Activated CD8-positive, alpha-beta memory T cell treated with anti-CD3 and anti-CD28 coated beads, Interleukin-2, amount 50 U/mL, for 4 hours (primary cell): Measurements from ENCODE around the gene TXNDC12.
"Not testable (repeated sequence)": the region's sequence is repeated elsewhere in the genome, so short reads cannot be mapped to it uniquely, and the experiment has no call there.

Experiments
- DNase-seq: peaks from one replicate; pipeline ENCODE4 v3.0.0-alpha.2; 2020

The TXNDC12 gene

GRCh38 chr1:52055066-52055865 lies at the start of gene TXNDC12:
TXNDC12 (minus strand) TSS chr1:52055191; CDS start chr1:52055096, 95 bp downstream.
- peak; percentile 60 for DNase-seq

DNA sequence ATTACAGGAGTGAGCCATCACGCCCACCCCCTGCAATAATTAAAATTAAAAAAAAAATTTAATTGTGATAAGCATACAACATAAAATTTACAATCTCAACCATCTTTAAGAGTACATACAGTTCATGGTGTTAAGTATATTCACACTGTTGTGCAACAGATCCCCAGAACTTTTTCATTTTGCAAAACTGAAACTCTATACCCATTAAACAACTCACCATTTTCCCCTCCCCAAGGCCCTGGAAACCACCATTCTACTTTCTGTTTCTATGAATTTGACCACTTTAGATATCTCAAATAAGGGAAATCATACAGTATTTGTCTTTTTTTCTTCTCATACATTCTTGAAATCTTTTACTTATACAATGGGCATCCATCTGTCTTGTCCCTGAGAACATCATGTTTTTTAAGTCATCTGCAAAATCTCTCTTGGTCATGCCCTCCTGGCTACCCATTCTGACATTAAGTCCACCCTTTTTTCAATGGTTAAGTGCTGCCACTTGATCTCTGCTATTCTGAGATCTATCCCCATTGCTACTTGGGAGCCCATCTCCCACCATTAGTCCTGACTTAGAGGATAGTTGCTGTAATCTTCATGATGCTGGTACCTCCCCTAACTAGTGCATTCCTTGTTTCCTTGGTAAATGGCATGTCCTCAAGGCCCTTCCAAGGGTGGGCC lies 47.5 kb upstream of the TXNDC12 start:
- DNase-seq = no peak

DNA sequence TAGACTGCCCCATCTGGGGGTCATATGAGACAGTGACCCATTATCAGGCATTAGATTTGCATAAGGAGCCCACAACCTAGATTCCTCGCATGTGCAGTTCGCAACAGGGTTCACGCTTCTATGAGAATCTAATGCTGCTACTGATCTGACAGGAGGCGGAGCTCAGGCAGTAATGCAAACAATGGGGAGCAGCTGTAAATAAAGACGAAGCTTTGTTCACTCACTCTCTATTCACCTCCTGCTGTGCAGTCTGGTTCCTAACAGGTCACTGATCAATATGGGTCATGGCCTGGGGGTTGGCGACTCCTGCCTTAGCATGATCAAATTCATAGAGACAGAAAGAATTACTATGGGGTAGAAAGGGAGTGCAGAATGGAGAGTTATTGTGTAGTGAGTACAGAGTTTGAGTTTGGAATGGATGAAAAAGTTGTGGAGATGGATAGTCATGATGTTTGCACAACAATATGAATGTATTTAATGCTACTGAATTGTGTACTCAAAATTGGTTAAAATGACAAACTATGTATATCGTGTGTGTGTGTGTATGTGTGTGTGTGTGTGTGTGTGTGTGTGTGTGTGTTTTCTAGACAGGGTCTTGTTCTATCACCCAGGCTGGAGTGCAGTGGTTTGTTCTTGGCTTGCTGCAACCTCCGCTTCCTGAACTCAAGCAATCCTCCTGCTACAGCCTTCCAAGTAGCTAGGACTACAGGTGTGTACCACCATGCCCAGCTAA lies 43.3 kb upstream of the TXNDC12 start:
- no peak for DNase-seq

DNA sequence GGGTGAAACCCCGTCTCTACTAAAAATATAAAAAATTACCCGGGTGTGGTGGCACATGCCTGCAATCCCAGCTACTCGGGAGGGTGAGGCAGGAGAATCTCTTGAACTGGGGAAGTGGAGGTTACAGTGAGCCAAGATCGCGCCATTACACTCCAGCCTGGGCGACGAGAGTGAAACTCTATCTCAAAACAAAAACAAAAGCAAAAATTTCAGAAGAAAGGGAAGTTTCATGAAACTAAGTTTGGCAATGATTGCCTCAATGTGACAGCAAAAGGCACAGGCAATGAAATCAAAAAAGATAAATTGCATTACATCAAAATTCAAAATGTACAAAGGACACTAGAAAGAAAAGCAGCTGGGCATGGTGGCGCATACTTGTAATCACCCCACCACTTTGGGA lies 41.2 kb upstream of the TXNDC12 start:
- no peak for DNase-seq

DNA sequence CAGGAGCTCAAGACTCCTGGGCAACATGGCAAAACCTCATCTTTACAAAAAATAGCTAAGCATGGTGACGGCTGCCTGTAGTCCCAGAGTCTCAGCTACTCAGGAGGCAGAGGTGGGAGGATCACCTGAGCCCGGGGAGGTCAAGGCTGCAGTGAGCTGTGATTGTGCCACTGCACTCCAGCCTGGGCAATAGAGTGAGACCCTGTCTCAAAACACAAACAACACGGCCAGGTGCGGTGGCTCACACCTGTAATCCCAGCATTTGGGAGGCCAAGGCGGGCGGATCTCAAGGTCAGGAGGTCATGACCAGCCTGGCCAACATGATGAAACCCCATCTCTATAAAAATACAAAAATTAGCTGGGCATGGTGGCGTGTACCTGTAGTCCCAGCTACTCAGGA lies 39.3 kb upstream of the TXNDC12 start:
- not testable (repeated sequence) for DNase-seq

DNA sequence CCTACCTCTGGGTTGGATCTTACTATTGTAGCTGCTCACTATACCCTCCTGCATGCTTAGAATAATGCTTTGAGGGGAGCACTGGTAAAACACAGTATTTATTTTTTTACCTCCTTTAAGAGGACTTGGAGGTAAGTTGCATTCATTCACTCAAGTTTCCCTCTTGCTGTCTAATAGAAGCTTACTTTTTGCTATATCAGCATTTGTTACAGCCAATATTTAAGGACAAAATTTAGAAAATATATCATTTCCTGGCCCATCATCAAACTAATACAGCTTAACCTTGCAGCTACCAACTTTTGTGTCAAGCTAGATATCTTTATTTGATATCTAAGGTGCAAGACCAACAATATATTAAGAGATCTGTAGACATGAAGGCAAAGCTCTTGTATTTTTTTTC lies 32.9 kb upstream of the TXNDC12 start:
- DNase-seq = not testable (repeated sequence)

DNA sequence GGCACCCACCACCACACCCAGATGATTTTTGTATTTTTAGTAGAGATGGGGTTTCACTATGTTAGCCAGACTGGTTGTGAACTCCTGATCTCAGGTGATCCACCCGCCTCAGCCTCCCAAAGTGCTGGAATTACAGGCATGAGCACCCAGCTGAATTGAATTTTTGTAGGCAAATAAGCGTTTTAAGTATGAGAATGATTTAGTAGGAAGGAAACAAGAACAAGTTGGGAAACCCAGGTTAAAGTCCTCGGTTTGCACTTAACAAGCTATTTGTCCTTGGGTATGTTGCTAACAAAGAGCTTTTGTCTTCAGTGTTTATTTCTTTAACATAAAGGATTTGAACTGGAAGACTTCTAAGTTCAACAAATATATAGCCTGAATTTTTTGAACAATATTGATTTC lies 25.0 kb upstream of the TXNDC12 start:
- no peak for DNase-seq

DNA sequence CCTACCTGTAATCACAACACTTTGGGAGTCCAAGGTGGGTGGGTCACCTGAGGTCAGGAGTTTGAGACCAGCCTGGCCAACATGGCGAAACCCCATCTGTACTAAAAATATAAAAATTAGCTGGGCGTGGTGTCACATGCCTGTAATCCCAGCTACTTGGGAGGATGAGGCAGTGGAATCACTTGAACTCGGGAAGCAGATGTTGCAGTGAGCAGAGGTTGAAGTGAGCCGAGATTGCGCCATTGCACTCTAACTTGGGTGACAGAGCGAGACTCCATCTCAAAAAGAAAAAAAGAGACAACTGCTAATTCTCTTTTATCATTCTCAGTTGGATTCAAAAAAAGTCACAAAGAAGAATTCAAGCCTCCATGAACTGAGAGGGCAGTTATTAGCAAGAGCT lies 22.3 kb upstream of the TXNDC12 start:
- not testable (repeated sequence) for DNase-seq

DNA sequence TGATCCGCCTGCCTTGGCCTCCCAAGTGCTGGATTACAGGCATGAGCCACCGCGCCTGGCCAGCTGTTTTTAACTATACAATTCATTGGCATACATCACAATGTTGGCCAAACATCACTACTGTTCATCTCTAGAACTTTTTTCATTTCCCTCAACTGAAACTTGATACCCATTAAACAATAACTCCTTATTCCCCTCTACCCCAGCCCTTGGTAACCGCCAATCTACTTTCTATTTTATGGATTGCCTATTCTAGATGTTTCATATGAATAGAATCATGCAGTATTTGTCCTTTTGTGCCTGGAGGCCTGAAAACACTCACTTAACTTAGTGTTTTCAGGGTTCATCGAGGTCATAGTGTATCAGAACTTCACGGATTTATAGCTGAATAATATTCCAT lies 17.3 kb upstream of the TXNDC12 start:
- no peak for DNase-seq

DNA sequence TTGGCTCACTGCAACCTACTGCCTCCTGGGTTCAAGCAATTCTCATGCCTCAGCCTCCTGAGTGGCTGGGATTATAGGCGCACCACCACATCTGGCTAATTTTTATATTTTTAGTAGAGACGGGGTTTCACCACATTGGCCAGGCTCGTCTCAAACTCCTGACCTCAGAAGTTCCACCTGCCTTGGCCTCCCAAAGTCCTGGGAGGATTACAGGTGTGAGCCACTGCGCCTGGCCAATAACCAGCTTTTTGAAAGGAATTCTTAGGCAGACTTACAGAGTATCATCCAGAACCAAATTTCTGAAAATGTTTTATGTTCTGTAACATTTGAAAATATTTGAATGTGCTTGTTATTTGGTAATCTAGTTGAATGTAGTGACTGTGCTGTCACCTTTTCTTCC lies 15.7 kb upstream of the TXNDC12 start:
- no peak for DNase-seq

DNA sequence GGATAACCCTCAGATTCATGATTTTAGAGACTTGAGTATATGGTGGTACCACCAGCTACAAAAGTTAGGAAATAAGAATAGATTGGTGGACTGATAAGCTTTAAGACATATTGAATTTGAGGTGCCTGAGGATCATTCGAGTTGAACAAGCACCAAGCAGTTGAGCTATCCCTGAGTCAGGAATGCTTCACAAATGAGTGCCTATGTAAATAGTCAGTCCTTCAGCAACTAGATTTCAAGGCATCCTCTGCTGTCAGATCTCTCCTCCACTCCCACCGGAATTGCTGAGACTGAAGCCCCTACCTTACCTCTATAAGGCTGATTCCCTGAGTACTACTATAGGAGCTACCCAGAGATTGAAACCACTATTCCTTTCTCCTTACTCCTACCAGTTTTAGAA lies 8.2 kb upstream of the TXNDC12 start:
- no peak for DNase-seq

DNA sequence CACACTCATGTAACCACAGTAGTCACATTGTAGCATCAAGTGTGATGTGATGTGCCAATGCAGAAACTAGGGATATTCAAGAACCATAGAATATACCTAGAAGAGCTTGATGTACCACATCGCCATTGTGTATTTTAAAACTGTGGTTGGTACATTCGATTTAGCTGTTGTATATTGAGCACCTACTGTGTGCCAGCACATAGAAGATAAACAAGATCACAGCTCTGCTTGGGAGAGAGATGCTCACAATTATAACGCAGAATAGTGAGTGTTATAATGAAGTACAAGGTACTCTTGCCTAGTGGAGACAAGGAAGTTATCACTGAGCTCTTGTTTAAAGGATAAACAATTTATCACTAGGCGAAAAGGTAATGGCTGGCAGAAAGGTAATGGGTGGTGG lies 5.8 kb upstream of the TXNDC12 start:
- no peak for DNase-seq

DNA sequence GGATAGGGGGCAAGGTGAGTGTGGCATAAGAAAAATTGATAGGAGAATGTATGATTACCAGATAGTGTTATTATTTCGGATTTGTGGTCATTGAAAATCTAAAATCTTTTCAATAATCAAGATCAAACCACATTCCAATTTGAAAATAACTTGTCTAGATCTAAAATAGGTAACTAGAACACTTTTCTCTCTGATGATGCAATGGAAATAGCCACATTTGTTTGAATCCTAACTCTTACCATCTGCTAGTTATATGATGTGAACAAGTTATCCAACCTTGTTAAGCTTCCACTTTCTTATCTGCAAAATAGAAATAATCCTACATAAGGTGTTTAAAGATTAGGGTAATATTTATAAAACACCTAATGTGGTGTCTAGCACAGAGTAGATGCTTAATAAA lies 4.9 kb upstream of the TXNDC12 start:
- DNase-seq = no peak

- no peak for DNase-seq
These were observed 4.3 kb upstream of the TXNDC12 start for GRCh38 chr1:52059321-52059720.

DNA sequence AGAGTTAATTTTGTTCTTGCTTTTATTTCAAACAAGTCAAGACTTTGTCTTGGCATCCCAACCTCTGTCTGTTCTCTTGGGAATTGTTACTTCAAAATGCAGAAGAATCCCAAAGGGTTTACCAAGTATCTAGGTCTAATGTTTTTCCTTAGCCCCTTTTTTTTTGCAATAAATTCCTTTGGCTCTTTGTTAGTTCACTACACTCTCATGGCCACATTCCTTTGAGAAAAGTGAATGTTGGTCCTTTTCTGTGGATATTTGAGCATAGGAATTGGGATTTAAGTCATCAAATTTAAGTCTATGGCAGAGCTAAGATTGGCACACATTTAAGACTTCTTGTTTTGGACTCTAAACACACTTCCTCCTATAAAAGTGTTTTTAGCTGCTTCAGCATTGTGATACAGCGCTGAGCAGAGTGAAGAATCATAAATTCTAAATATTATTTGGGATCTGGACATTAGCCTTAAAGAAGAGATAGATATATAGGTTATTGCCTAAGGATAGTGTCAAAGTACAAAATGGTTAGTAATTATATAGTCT lies 3.0 kb upstream of the TXNDC12 start:
- DNase-seq = no peak

- no peak for DNase-seq
These were observed 2.3 kb upstream of the TXNDC12 start for GRCh38 chr1:52057255-52057654.

DNA sequence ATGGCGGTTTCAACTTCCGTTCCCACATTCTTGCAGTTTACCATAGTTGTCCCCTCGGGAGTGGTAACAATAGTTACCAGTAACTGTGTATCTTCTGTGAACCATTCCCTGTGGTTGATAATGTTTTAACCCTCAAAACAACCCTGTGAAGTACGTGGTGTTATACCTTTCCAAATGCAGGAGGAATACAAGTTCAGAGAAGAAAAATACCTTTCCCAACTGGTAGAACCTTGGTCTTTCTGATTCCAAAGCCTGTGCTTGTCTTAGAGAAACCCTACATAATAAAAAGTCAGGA lies 1.9 kb upstream of the TXNDC12 start:
- DNase-seq = no peak

DNA sequence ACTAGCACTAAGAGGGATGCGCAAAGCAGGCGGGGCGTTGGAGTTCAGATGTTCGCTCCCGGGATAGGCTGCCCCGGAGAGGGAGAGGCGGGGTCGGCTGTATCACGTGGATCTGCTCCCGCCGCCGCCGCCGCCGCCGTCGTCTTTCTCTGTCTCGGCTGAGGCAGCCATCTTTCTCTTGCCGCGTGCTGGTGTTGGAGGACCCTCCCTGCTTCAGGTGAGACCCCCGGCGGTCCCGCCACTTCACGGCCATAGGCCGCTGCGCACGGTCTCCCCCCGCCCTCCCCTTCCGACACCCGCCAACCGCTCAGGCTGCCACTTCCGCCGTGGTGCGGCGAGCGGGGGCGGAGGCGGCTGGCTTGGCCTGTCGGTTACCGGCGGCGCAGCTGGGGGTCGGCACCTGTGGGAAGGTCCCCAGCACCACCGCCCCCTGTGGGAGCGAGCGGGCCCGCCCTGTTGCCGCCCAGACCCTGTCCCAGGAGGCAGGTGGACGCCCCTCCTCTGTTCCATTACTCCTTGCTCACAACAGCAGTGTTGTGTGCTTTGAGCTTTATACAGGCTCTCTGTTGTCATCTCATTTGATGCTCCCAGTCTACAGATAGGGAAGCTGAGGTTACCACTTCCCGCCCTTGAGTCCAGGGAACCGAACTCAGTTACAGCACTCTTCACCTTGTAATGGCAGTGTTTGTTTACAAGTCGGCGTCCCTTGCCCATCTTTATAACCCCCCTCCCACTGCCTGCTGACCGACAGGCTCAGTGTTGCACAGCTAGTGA lies 1.4 kb upstream of the TXNDC12 start, which contains the start of gene BTF3L4:
Gene BTF3L4 (plus strand): TSS at position 133 of the 774 bp plus-strand sequence. CDS start 3,553 bp downstream, outside the sequence.
- DNase-seq = peak; percentile 91

DNA sequence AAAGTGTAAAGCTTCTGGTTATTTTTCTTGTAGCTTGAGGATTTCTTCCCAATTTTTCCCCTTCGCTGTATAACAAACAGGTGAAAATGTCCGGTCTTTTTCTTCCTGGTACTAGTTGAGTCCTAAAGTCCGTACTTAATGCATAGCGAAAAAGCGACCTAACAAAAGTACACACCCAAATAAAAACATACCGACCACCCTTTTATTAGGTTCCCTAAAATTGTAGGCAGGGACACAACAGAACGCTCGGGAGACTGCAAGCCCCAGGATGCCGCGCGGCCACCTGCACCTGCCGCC lies 823 bp upstream of the TXNDC12 start:
- DNase-seq = no peak

- no peak for DNase-seq
These were observed 410 bp downstream of the TXNDC12 start for GRCh38 chr1:52054496-52055065.

DNA sequence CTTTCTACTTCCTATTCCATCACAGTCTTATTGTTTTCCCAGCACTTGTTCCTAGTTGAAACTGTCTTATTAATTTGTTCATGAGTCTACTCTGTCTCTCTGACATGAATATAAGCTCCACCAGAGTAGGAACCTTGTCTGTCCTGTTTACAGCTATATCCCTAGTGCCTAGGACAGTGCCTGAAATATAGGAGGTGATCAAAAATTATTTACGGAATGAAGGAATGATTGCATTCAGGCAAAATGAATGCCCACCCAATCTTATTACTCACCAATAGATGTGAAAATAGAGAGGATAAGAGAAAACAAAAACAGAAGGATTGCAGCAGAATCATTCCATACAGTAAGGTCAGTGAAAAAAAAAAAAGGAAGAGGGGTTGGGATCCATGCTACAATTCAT lies 1.1 kb downstream of the TXNDC12 start:
- no peak for DNase-seq

- not testable (repeated sequence) for DNase-seq
These were observed 5.7 kb downstream of the TXNDC12 start for GRCh38 chr1:52049337-52049736.
